HEK293 (cell line): Measurements from ENCODE around the gene TK2.

Source experiments
- CTCF ChIP-seq: fragments of 450-650 bp; formaldehyde crosslinking; IDR thresholded peaks from 2 replicates; pipeline ENCODE4 v1.5.1; 2016; ENCODE audit warnings: missing biosample characterization, missing genetic modification characterization
- RBAK ChIP-seq: fragments of 450-650 bp; formaldehyde crosslinking; IDR thresholded peaks from 2 replicates; pipeline ENCODE4 v1.5.1; 2016; ENCODE audit warnings: missing biosample characterization, missing genetic modification characterization
- ZFP41 ChIP-seq: fragments of 450-650 bp; formaldehyde crosslinking; IDR thresholded peaks from 2 replicates; pipeline ENCODE4 v1.5.1; 2016; ENCODE audit warnings: missing biosample characterization, missing genetic modification characterization, borderline replicate concordance
- ZNF274 ChIP-seq, 2 experiments: fragments of 200-500 bp in 1 of 2; fragments of 450-650 bp in 1 of 2; sonication (Bioruptor generic) in 1 of 2; formaldehyde crosslinking in 1 of 2; IDR thresholded peaks; 2 replicates each; pipeline versions ENCODE4 v1.5.1 to v1.6.1; 2014 to 2016; ENCODE audit warnings: borderline replicate concordance in 1 of 2, inconsistent platforms in 1 of 2, low read length in 1 of 2, missing biosample characterization in 1 of 2, missing genetic modification characterization in 1 of 2
- ZNF48 ChIP-seq: fragments of 450-650 bp; formaldehyde crosslinking; IDR thresholded peaks from 2 replicates; pipeline ENCODE4 v1.5.1; 2016; ENCODE audit warnings: missing biosample characterization, missing genetic modification characterization
- TF ChIP-seq, protein P1 (sequence below): fragments of 450-650 bp; formaldehyde crosslinking; IDR thresholded peaks from 2 replicates; pipeline ENCODE4 v1.5.1; 2017; ENCODE audit warnings: missing biosample characterization, missing genetic modification characterization
- TF ChIP-seq, protein P2 (sequence below): fragments of 450-650 bp; formaldehyde crosslinking; IDR thresholded peaks from 2 replicates; pipeline ENCODE4 v1.5.1; 2016; ENCODE audit warnings: missing biosample characterization, missing genetic modification characterization

GRCh38 chr16:66587881-66588600 is 38.1 kb upstream of the TK2 start:
- TF ChIP-seq ZFP41 (tag by site-specific recombination) (no peak), RBAK (no peak), CTCF (no peak), ZNF48 (tag by site-specific recombination) (no peak), ZNF274 (IDR thresholded peaks at IDR 0.05; ENCODE audit: low read length) (no peak), ZNF274 (tag by site-specific recombination; IDR thresholded peaks at IDR 0.05; ENCODE audit: borderline replicate concordance) (no peak)
- TF ChIP-seq, protein P1, sequence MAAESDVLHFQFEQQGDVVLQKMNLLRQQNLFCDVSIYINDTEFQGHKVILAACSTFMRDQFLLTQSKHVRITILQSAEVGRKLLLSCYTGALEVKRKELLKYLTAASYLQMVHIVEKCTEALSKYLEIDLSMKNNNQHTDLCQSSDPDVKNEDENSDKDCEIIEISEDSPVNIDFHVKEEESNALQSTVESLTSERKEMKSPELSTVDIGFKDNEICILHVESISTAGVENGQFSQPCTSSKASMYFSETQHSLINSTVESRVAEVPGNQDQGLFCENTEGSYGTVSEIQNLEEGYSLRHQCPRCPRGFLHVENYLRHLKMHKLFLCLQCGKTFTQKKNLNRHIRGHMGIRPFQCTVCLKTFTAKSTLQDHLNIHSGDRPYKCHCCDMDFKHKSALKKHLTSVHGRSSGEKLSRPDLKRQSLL, result no peak
- TF ChIP-seq, protein P2, sequence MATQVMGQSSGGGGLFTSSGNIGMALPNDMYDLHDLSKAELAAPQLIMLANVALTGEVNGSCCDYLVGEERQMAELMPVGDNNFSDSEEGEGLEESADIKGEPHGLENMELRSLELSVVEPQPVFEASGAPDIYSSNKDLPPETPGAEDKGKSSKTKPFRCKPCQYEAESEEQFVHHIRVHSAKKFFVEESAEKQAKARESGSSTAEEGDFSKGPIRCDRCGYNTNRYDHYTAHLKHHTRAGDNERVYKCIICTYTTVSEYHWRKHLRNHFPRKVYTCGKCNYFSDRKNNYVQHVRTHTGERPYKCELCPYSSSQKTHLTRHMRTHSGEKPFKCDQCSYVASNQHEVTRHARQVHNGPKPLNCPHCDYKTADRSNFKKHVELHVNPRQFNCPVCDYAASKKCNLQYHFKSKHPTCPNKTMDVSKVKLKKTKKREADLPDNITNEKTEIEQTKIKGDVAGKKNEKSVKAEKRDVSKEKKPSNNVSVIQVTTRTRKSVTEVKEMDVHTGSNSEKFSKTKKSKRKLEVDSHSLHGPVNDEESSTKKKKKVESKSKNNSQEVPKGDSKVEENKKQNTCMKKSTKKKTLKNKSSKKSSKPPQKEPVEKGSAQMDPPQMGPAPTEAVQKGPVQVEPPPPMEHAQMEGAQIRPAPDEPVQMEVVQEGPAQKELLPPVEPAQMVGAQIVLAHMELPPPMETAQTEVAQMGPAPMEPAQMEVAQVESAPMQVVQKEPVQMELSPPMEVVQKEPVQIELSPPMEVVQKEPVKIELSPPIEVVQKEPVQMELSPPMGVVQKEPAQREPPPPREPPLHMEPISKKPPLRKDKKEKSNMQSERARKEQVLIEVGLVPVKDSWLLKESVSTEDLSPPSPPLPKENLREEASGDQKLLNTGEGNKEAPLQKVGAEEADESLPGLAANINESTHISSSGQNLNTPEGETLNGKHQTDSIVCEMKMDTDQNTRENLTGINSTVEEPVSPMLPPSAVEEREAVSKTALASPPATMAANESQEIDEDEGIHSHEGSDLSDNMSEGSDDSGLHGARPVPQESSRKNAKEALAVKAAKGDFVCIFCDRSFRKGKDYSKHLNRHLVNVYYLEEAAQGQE (tag by site-specific recombination), result no peak
